ENCODE measurements around the gene MYH7B.

The MYH7B gene

DNA sequence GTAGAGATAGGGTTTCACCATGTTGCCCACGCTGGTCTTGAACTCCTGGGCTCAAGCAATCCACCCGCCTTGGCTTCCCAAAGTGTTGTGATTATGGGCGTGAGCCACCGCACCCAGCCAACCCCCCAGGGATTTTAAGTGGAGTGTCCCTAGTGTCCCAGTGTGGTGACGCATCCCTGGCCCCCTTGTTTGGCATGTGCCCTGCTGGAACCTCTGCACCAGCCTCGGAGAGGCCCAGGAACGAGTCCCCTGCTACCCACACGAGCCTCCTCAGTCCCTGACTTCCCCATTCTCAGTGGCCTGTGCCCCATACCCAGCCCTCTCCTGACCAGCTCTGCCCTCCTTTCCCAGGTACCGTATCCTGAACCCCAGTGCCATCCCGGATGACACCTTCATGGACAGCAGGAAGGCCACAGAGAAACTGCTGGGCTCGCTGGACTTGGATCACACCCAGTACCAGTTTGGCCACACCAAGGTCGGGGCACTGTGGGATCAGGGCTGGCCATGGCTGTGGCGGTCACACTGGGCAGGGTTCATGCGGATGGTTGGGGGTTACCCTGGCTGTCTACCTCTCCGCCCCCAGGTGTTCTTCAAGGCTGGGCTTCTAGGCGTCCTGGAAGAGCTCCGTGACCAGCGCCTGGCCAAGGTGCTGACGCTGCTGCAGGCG is 37.2 kb downstream of the MYH7B start:
- DNase-seq (ENCODE audit: low read depth) = no peak

DNA sequence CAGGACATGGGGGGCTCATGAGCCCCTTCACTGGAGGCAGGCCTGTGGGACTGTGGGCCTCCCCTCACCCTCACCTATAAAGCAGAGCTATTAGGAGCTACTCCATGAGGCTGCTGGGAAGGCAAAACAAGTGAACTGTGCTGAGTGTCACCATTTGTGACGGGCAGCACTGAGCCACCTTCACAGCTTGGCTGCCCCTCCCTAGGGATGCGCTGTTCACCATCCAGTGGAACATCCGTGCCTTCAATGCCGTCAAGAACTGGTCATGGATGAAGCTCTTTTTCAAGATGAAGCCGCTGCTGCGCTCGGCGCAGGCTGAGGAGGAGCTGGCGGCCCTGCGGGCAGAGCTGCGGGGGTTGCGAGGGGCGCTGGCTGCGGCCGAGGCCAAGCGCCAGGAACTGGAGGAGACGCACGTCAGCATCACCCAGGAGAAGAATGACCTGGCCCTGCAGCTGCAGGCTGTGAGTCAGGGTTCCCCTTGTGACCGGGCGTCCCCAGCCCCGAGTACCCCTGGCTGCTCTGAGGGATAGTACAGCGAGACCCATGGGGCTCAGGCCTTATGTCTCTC is 38.4 kb downstream of the MYH7B start:
- no peak for DNase-seq (ENCODE audit: low read depth)

DNA sequence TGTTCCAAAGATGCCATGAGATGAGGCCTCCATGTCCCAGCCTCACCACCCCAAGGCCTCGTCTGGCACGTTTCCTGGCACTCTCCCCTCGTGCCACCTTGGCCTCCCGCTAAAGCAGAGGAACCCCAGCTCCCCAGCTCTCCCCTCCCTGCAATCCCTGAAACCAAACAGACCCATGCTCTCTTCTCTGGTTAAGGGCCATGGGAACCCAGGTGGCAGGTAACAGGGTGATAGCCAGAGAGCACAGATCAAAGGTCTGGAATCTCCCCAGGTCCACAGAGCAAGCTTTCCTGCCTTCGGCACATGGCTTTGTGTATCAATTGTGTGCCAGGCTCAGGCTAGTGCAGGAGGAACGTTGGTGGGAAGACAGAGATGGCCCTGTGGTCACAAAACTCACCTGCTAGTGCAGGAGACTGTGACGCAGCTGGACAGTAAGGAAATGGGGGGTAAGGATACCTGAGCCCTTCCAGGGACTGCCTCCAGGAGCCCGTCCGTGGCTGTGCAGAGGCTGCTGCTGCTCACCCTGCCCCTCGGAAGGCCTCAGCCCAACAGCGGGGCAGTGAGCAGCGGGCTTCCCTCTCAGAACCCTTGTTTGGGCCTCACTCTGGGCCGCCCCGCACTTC is 39.0 kb downstream of the MYH7B start:
- DNase-seq (ENCODE audit: low read depth) = no peak

DNA sequence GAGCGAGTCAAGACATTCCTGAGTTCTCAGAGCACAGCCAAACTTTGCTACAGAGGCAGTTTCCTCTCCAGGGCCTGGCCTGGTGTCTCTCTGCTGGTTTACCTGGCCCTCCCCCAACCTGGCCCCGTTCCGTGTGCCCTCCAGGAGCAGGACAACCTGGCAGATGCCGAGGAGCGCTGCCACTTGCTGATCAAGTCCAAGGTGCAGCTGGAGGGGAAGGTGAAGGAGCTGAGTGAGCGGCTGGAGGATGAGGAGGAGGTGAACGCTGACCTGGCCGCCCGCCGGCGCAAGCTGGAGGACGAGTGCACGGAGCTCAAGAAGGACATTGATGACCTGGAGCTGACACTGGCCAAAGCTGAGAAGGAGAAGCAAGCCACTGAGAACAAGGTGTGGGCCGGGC is 39.5 kb downstream of the MYH7B start:
- DNase-seq (ENCODE audit: low read depth) = no peak

DNA sequence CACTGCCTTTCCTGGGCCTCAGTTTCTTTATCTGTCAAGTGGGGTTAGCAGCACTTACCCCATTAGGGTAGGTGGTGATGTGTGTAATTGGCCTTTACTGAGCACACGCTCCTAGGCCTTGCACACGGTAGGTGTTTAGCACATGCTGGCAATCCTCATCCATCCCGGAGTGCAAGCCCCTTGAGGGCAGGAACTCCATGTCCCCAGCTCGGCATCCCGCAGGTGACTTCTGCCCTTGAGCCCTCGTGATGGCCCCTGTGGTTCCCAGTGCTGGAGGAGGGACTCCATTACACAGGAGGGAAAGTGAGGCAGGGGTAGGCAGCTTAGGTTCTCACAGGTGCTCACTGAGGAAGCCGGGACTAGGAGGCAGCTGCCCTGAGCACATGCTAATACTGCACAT is 40.0 kb downstream of the MYH7B start:
- DNase-seq (ENCODE audit: low read depth) = no peak

DNA sequence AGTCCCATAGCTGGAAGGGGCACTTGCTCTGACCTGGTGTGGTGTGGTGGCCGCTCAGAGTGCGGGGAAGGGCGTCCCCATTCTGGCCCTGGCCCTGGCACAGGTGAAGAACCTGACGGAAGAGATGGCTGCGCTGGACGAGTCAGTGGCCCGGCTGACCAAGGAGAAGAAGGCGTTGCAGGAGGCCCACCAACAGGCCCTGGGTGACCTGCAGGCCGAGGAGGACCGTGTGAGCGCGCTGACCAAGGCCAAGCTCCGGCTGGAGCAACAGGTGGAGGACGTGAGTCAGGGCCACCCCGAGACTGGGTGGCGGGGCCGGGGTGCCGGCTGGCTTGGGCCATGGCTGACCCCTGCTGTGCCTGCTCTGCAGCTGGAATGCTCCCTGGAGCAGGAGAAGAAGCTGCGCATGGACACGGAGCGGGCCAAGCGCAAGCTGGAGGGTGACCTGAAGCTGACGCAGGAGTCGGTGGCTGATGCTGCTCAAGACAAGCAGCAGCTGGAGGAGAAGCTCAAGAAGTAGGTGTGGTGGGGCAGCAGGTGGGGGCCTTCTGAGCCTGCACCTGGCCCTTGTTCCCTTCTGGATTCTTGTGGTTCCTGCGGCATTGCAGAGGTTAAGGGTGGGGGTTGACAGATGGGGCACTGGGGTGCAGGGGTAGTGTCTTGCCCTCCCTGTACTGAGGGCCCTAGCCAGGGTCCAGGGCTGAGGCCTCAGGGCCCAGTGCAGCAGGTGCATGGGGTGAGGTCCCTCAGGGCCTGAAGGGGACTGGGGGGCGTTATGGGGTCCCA is 40.8 kb downstream of the MYH7B start:
- DNase-seq (ENCODE audit: low read depth) = no peak

DNA sequence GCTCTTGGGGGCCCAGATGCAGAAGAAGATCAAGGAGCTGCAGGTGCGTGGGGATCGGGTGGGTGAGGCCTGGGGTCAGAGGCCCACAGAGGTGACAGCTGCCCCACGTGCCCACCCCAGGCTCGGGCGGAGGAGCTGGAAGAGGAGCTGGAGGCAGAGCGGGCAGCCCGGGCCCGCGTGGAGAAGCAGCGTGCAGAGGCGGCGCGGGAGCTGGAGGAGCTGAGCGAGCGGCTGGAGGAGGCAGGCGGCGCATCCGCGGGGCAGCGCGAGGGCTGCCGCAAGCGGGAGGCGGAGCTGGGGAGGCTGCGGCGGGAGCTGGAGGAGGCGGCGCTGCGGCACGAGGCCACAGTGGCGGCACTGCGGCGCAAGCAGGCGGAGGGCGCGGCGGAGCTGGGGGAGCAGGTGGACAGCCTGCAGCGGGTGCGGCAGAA is 41.5 kb downstream of the MYH7B start:
- DNase-seq (ENCODE audit: low read depth) = no peak

DNA sequence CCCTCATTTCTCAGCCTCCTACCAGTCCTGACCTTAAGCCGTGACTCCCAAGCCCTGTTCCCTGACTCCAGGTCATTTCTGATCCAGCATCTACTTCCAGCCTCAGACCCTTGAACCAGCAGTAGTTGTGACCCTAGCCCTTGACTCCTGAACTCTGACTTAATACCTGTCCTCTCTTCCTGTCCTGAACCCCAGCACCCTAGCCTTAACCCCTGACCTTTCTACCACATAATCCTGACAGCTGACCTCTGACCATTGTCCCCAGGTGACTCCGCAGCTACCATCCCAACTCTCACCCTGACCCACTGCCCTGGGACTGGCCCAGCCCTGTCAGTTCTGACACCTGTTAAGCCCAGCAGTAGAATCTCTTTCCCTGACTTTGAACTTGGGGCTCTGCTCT is 42.1 kb downstream of the MYH7B start:
- no peak for DNase-seq (ENCODE audit: low read depth)

DNA sequence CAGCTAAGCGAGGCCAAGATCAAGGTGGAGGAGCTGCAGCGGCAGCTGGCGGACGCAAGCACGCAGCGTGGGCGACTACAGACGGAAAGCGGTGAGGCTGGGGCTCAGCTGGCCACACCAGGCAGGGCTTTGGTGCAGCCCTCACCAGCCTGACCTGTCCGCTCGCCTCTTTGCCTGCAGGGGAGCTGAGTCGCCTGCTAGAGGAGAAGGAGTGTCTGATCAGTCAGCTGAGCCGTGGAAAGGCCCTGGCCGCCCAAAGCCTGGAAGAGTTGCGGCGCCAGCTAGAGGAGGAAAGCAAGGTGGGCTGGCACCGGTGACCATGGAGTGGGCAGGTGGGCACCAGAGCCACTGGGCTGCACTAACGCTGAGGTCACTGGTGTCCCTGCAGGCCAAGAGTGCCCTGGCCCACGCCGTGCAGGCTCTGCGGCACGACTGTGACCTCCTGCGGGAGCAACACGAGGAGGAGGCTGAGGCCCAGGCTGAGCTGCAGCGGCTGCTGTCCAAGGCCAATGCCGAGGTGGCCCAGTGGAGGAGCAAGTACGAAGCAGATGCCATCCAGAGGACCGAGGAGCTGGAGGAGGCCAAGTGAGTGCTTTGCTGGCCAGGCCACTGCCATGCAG is 42.8 kb downstream of the MYH7B start:
- DNase-seq (ENCODE audit: low read depth) = no peak

DNA sequence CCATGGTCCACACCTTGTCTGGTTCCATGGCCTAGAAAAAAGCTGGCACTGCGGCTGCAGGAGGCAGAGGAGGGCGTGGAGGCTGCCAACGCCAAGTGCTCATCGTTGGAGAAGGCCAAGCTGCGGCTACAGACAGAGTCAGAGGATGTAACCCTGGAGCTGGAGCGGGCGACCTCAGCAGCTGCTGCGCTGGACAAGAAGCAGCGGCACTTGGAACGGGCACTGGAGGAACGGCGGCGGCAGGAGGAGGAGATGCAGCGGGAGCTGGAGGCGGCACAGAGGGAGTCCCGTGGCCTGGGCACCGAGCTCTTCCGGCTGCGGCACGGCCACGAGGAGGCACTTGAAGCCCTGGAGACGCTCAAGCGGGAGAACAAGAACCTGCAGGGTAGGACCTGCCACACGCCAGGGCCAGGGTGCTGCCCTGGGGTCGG is 43.4 kb downstream of the MYH7B start:
- DNase-seq (ENCODE audit: low read depth) = no peak

DNA sequence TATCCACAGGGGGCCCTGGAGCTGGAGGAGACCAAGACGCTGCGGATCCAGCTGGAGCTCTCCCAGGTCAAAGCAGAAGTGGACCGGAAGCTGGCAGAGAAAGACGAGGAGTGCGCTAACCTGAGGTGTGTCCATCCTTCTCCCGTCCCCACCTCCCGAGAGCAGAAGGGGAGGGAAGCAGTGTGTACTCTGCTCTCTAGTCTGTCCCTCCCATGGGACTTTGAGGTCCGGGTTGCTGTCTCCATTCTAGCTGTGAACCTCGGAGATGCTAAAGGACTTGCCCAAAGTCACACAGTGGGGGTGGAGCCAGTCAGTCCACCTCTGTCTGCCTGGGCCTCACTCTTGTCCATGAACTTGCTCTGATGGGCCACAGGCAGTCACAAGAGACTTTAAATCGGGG is 44.1 kb downstream of the MYH7B start:
- DNase-seq (ENCODE audit: low read depth) = no peak

DNA sequence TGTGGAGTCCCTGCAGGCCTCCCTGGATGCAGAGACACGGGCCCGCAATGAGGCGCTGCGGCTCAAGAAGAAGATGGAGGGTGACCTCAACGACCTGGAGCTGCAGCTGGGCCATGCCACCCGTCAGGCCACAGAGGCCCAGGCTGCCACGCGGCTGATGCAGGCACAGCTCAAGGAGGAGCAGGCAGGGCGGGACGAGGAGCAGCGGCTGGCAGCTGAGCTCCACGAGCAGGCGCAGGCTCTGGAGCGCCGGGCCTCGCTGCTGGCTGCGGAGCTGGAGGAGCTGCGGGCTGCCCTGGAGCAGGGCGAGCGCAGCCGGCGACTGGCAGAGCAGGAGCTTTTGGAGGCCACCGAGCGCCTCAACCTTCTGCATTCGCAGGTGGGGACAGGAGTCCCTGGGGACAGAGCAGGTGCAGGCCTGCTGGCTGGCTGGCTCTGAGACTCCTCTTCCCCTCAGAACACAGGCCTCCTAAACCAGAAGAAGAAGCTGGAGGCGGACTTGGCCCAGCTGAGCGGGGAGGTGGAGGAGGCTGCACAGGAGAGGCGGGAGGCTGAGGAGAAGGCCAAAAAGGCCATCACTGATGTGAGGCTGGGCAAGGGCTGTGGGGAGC is 44.7 kb downstream of the MYH7B start:
- no peak for DNase-seq (ENCODE audit: low read depth)

DNA sequence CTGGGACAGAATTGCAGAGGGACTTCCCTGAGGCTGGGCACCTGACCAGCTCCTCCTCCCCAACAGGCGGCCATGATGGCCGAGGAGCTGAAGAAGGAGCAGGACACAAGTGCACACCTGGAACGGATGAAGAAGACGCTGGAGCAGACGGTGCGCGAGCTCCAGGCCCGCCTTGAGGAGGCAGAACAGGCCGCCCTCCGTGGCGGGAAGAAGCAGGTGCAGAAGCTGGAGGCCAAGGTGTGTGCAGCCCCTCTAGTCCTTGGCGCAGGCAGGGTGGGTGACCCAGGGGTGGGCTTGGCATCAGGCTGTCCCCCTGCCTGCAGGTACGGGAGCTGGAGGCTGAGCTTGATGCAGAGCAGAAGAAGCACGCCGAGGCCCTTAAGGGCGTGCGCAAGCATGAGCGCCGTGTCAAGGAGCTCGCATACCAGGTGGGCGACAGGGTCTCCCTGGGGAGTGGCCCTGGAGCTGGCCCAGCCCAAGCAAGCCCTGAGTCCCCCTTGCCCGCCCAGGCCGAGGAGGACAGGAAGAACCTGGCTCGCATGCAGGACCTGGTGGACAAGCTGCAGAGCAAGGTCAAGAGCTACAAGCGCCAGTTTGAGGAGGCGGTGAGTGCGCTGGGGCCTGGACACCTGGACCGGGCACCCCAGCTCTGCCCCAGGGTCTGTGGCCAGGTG is 45.4 kb downstream of the MYH7B start:
- DNase-seq (ENCODE audit: low read depth) = no peak

DNA sequence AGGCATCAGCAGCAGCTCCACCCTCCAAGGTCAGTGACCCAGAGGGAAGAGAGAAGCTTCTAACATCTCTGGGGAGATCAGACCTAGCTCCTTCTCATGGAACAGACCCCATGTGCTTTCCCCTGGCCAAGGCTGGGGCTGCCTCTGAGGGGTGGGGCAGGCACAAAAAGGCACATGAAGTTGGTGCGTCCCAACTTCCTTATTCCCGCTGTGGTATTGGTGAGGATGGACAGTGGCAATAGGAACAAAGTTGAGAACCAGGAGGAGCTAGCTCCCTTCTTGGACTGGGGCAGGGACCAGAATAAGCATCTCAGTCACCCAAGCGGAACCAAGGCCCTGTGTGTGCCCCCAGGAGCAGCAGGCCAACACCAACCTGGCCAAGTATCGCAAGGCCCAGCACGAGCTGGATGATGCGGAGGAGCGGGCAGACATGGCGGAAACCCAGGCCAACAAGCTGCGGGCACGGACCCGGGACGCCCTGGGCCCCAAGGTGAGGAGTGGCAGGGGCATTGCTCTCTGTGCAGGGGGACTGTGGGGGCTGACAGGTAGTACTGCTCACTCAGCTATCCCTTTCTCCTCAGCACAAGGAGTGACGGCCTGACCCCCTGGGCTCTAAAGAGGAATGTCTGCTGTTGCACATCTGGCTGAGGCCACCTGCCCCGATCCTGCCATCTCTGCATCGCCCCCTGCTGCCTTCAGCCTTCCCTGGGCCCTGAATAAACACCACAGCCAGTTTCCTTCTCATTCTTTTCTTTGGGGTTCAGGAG is 46.1 kb downstream of the MYH7B start:
- DNase-seq (ENCODE audit: low read depth) = no peak

DNA sequence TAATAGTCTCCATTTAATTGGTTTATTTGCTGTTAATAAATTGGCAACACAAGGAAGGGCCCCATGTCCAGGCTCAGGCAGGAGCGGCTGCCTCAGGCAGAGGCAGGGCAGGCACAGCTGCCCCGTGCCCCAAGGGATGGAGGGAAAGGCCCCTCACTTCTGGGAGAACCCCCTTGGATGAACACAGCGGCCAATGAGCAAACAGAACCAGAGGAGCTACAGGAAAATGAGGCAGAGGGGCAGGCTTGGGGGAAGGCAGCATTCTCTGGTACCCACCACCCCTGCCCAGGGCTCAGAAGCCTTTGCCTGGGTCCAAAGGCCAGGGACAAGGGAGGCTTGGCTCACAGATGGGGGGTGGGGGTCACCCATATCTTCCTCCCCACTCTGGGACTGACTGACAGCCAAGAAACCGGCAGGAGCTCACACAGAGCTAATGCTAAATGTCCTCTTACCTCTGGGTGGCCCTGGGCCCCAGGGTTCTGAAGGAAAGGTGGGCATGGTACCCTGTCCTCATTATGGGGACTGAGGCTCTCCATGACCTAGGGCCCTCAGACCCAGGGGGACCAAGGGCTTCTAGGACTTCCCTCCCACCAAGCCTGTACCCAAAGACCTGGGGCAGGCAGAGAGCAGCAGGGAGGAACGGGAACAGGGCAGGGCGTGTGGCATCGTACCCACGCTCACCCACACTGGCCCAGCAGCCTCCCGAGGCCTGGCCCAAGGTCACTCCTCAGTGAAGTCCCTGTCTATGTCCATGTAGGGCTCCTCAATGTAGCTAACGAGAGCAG is 47.0 kb downstream of the MYH7B start:
- no peak for DNase-seq (ENCODE audit: low read depth)

DNA sequence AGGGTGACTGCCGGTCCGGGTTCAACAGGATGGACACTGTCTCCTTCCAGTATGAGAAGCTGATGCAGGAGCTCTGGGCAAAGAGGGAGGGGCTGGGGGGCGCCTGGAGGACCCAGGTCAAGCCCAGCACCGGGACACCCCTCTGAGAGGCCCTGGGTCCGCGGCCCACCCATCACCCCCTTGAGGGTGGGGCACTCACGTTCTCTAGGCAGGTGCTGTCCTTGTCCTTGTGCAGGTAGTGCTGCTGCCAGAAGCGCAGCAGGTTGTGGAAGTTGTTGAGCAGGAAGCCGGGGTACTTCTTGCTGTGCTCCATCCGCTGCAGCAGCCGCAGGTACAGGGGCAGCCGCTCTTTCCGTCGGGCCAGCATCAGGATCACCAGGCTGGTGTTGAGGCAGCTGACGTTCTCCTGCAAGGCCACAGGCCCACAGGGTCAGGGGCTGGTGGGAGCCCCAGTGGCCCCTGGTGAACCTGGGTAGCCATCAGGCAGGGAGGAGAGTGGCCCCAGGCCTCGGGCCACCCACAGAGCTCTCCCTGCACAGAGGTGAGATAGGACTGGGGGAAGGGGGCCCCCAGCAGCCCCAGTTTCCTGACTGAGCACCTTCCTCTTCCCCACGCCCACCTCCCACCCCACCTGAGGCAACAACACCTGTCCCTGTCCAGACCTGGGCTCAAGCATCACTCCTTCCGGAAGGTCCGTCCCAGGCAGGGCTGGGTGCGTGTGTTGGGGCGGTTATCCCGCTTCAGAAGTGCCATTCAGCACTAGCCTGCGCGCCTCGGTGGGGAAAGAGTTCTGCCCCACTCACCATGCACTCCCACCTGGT is 47.8 kb downstream of the MYH7B start:
- DNase-seq (ENCODE audit: low read depth) = no peak

DNA sequence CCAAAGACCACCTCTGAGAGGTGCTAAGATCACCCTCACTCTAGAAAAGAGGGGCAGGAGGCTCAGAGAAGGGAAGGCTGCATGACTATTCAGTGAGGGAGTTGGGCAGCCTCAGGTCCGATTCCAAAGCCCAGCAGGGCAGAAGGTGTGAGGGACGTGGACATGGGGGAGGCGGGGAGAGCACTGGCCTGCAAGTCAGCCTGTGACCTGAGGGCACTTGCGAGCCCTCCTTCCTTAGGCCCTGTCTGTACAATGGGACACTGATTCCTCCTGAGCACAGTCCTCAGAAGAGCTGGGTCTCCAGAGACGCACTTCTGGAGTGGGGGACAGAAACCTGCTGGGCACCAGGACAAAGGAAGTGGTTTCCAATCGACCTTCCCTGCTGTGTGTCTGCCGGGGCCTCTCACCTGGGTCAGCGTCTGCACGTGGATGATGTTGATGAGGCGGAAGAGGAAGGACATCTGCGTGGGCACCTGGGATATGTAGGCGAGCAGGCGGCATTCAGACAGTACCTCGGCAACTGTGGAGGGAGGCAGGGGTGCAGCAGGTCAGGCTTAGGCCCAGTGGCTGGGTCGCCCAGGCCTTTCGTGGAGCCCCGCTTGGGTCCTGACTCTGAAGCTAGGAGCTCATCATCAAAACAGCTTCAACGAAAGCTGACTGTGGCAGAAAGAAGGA is 48.5 kb downstream of the MYH7B start:
- DNase-seq (ENCODE audit: low read depth) = no peak

DNA sequence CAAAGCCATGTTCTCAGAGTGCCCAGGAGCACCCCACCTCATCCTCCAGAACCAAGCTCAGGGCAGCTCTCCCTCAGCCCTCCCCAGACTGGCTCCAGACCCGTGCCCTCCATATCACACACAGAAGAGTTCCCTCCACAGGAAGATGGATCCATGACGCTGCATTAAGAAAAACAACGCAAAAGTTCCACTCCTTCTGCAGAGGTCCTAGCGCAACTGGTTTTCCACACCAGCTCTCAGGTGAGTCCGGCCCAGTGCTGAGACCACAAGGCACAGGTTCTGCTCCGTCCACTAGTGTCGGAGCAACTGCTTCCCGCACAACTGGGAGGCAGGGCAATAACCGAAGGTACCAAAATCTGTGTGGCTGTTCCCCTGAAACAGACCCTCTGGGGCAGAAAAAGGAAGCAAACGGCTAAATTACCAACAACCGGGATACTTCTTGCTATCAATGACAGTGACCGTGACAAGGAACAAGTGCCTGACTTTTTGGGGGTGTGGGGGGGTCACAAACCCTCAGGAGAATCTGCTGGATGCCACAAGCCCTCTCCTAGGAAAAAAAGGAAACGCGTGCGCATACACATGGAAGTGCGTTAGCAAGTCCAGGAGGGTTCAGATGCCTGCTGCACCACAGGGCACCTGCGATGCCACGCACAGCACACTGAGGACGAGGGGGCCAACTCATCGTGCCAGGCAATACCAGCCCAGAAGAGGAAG is 49.2 kb downstream of the MYH7B start:
- no peak for DNase-seq (ENCODE audit: low read depth)

Data from fibroblast of the conjunctiva (primary cell).